NCI-H2029 treated with DMSO at 0.1 percent for 48 hours (cell line): ENCODE results near the gene WDR93.
"Not testable (repeated sequence)": the region's sequence is repeated elsewhere in the genome, so short reads cannot be mapped to it uniquely, and the experiment has no call there.

Experiments
- DNase-seq: peaks from one replicate; lab custom pipeline; 2025; lab: John Stamatoyannopoulos, UW

WDR93 gene

DNA sequence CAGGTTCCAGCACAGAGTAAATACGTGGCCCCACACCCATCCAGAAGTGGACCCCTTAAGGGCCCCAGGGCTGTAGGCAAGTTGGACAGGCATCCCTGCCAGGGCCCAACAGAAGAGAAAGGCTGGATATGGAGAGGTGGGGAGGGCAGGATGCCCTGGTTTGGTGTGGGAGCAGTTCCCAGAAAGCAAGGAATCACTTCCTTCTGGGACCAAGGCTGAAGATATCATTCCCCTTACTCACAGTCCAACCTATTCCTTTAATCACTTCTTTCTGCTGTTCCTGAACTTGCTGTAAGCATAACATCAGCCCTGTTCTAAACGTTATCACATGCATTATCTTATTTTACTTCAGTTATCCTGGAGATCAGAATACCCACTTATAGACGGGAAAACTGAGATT lies 79.4 kb downstream of the WDR93 start:
- no peak for DNase-seq

DNA sequence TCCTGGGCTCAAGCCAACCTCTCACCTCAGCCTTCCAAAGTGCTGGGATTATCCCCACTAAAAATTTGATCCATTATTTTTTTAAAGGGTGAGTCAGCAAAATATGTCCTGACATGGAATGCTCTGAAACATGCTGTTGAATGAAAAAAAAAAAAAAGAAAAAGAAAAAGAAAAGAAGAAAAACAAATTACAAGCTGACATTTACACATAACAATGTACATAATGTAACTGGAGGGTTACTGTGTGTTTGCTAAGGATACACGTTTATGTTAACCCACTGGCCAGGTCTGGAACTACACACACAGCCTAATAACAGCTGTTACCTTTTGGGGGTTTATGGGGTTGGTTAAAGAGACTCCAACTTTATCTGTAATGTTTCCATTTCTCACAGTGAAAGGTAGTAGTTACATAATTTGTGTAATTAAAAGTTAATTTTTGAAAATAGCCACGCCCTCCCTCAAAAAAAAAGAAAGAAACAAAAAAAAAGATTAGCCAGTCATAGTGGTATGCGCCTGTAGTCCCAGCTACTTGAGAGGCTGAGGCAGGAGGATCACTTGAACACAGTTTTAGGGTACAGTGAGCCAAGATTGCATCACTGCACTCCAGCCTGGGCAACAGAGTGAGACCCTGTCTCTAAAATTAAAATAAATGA lies 82.4 kb downstream of the WDR93 start:
- DNase-seq, result no peak

DNA sequence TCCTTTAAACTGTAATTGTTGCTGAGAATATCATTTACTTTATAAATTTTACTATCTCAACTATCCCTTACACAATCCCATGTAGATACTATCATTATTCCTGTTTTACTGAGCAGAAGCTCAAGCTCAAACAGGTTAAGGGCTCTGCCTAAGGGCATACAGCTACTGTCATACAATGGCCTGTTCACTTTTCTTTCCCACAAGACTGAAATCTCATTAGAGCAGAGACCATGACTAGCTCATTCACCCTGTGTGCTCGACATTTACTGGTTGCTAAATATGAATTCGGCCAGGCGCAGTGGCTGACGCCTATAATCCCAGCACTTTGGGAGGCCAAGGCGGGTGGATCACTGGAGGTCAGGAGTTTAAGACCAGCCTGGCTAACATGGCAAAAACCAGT lies 83.9 kb downstream of the WDR93 start:
- no peak for DNase-seq

DNA sequence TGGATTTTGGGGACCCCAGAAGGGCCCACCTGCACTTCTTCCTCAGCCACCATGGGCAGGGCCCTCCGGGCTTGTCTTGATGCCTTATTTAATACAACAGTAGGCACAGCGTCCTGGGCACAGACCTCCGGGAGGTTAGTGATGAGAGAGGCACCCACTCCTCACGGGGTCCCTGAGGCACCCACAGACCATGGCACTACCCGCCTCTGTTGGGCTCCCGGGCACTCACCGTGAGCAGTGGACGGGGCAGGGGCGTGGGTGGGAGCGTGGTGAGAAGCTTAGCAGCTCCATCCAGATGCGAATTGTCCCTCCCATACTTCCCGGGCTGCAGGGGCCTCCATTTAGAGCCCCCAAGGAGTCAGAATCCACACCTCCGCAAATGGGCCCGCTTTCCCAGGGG lies 85.2 kb downstream of the WDR93 start:
- no peak for DNase-seq

DNA sequence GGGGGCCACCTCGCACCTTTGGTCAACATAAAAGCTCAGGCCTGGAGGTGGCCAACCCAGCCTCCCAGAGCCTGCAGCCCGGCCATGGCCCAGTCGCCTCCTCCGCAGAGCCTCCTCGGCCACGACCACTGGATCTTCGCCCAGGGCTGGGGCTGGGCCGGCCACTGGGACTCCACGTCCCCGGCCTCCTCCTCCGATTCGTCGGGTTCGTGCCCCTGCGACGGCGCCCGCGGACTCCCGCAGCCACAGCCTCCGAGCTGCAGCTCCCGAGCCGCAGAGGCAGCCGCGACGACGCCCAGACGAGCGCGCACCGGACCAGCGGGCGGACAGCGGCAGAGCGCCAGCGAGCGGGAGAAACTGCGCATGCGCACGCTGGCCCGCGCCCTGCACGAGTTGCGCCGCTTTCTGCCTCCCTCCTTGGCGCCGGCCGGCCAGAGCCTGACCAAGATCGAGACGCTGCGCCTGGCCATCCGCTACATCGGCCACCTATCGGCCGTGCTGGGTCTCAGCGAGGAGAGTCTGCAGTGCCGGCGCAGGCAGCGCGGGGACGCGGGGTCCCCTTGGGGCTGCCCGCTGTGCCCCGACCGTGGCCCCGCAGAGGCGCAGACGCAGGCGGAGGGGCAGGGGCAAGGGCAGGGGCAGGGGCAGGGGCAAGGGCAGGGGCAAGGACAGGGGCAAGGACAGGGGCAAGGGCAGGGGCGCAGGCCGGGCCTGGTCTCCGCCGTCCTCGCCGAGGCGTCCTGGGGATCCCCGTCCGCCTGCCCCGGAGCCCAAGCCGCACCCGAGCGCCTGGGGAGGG lies 85.9 kb downstream of the WDR93 start, which contains the start of gene MESP2:
Gene MESP2, plus strand, starts transcription at position 59 of the 799 bp plus-strand sequence. Its CDS starts 26 bp downstream, at position 85.
- DNase-seq, result no peak

DNA sequence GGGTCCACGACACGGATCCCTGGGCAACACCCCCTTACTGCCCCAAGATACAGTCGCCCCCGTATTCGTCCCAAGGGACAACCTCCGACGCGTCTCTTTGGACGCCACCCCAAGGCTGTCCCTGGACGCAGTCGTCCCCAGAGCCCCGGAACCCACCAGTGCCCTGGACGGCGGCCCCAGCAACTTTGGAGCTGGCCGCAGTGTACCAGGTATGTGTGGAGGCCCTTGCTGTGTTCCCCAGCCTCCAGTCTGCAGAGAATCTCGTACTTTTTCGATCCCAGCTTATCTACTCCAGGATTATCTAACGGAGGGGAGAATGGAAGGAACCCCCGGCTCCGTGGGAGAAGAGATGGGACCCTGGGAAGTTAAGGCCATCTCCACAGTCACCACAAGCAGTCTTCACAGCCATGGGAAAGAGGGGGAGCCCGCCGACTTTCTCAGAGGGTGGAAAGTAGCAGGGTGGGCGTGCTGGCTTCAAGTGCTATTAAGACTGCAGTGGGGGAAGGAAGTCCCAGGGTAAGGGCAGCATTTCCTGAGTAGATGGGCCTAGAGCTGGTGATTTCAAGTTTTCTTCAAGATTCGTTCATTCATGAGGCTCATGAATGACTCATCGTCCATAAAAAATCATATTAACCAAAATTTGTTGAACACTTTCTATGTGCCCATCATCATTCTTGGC lies 86.6 kb downstream of the WDR93 start:
- DNase-seq, result no peak

DNA sequence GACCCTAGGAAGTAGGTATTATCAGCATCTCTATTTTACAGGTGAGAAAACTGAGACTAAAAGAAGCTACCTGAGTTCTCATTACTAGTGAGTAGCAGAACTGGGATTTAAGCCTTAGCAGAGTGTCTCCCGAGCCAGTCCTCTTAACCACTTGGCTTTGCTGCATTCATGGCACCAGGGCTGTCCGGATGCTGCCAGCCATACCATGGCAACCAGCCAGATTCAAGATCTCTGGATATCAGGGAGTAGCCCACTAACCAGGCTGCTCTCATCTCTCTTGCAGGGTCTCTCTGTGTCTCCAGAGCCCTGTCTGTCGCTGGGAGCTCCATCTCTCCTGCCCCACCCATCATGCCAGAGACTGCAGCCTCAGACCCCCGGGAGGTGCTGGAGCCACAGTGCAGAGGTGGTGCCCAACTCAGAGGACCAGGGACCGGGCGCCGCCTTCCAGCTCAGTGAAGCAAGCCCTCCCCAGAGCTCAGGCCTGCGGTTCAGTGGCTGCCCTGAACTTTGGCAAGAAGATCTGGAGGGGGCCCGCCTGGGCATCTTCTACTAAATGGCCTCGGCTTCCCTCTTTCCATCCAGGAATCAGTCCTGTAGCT lies 87.3 kb downstream of the WDR93 start:
- DNase-seq, result no peak

DNA sequence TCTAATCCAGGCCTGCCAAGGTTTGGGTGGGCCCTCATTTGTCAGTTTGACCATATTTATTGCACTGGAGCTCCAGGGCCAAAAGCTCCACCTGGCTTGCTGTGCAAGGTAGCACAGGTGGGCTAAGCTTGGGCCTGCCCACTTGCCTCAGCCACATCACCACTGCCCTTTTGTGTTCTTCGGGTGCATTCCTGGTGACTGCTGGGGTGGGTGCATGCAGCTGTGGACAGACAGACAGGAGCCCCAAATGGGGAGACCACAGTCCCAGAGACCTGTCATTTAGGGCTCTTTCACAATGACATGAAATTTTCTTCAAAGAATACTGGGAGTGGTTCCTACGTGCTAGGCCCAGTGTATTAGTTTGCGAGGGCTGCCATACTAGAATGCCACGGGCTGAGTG lies 88.2 kb downstream of the WDR93 start:
- DNase-seq, result no peak

DNA sequence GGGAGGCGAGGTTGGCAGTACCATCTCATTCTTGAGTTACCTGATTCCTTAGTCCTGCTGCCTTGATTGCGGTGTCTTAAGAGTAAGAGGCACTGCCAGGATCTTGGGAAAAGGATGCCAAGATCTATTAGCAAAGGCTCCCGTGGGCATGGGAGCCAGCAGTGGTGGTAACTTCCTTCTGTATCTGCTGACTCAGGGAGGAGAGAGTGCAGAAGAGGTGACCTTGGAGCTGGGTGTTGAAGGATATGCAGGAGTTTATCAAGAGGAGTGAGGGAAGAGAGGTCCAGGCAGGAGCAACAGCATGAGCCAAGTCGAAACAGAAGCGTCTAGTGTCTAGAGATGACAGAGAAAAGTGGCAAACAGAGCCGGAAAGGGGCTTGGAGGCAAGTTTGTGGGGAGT lies 90.0 kb downstream of the WDR93 start:
- DNase-seq, result no peak

DNA sequence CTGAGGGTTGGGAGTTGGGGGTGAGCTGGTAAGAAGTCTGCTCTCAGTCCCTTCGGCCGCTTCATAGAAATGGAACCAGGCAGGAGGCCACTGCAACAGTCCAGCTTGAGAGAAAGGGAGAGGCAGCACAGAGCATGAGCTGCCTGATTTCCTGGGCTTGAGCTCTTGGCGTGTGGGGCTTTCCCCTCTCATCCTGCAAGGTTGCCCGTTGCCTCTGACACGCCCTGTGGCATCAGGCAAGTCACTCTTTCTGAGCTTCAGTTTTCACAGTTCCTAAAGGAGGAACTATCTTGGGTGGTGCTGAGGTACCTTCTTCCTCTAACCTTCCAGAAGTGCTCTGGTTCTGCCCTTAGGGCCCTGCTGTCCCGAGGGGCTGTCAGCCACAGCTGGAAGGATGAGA lies 90.4 kb downstream of the WDR93 start:
- no peak for DNase-seq

DNA sequence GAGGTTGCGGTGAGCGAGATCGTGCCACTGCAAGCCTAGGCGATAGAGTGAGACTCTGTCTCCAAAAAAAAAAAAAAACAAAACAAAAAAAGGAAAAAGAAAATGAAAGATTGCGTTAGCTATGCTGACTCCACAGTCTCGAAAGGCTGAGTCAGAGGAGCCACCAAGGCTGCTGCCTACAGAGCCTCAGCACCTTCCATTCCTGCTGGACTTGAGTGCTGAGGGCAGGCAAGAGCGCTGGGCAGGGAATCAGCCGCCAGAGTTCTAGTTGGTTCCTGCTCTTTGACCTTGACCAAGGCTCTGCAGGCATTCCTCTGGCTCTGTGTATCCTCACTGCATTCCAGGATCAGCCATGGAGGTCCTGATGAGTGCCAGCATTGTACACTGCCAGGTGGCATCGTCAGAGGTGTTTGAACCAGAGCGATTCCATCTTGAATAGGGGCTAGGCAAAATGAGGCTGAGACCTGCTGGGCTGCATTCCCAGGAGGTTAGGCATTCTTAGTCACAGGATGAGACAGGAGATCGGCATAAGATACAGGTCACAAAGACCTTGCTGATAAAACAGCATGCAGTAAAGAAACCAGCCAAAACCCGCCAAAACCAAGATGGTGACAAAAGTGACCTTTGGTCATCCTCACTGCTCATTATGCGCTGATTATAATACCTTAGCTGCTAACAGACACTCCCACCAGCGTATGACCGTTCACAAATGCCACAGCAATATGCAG lies 91.4 kb downstream of the WDR93 start:
- DNase-seq, result no peak

DNA sequence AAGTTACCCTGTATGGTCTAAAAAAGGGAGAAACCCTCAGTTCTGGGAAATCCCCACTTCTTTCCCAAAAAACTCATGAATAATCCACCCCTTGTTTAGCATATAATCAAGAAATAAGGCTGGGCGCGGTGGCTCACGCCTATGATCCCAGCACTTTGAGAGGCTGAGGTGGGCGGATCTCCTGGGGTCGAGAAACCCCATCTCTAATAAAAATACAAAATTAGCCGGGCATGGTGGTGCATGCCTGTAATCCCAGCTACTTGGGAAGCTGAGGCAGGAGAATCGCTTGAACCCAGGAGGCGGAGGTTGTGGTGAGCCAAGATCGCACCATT lies 92.0 kb downstream of the WDR93 start:
- not testable (repeated sequence) for DNase-seq

DNA sequence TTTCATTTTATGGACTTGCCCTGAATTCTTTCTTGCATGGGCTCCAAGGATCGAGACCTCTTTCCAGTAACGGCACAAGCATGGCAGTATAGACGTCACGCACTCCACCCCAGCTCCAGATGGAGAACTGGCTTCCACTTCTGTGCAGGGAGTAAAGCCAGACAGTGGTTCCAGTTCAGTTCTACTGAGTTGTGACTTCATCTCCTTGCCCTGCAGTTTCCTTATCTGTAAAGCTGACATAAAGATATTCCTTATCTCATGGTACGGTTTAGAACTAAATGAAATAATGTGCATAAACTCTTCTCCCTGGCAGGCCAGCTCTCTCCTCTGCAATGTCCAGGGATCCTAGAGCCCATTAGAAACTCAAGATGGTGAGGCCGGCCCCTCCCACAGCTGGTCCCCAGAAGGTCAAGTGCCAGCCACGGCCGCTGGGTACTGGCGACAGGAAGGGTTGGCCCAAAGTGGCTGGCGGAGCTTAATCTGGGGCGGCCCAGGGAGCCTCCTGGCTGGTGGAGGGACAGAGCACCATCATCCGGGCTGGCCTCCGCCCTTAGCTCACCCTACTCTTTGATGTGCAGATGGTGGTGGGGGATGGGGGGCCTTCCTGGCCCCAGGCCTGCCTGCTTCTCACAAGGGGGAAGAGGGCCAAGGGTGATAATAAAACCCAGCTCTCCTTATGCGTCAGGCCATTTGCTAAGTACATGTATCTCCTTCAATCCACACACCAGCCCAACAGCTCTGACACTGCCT lies 92.7 kb downstream of the WDR93 start:
- no peak for DNase-seq

DNA sequence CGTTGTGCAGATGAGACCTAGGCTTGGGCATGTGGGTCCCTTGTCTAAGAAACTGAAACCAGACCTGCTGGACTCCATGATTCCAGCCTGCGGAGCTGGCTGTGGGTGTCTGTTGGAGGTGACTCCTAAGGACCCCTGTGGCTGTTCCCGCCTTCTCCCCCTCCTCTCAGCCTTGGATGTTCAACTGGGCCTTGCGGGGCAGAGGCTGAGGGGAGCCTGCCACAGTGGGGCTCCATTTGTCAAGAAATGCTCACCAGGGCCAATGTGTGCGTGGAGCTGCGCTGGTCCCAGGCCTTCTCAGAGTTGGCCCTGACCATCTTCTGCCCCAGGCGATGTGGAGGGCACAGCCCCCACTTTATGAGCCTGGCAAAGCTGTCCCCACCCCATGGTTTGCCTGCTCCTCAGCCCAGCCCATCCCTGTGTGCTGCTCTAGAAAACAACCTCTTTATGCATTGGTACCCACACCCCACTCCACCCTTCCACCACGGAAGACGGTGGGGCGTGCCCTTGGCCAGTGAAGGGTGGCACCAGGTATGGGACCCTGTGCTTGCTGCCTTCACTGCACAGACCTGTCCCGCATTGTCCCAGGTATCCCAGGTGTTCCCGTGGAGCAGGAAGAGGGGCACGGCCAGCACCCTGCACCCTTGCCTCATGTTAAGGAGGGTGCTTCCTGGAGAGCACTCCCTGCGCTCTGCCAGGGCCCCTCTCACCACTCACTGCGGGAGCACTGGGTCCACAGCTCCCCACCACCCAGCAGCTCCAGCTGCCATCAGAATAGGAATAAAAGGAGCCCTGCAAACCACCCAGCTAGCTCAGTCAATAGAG lies 93.5 kb downstream of the WDR93 start:
- no peak for DNase-seq

DNA sequence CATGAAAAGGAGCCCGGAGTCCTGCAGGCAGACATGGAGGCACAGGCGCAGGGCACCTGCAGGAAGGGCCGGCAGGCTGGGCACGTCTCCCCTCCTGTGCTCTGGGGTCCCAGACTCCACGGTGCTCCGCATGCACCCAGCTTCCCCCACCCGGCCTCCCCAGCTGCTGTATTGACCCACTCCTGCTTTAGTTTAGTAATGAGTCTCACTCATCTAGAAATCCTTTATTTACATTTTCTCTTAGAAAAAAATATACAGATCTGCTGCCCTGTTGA lies 94.0 kb downstream of the WDR93 start:
- DNase-seq, result no peak

DNA sequence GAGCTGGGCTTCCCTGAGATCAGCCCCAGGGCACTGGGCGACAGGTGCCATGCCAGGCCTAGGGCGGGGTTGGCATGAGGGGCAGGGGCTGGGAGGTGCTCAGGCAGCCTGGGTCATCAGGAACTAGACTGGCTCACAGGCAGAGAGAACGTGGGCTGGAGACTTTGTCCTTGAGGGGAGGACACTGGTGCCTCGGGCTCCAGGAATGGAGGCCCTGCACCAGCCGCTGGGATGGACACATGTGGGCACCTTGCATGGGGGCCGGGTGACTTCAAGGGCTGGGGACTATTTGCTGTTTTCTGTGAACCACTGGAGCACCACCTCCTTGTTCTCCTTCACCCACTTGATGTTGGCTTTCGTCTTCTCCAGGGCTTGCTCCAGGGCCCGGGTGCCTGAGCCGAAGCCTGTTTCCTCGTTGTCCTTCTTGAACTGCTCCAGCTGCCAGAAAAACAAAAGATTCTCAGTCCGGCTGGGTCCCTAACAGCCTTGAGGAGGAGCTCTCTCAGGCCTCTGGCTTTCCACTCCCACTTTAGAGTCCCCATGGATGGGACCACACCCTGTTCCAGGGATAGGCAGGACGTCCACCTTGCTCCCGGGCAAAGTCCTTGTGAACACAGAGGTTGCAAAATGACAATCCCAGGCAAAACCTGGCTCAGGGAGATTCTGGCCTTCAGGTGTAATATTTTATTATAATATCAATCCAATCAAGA lies 94.6 kb downstream of the WDR93 start:
- no peak for DNase-seq

DNA sequence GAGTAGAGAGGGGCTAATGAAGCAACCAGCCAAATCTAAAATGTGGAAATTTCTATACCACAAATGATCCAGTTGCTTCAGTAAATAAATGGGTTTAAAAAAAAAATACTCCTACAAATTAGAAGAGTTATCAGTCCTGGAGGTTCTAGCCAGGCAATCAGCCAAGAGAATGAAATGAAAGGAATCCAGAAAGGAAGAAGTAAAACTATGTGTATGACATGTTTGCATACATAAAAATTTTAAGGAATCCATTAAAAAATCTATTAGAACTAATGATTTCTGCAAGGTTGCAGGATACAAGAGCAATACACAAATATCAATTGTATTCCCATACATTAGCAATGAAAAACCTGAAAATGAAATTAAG lies 95.1 kb downstream of the WDR93 start:
- DNase-seq, result no peak

DNA sequence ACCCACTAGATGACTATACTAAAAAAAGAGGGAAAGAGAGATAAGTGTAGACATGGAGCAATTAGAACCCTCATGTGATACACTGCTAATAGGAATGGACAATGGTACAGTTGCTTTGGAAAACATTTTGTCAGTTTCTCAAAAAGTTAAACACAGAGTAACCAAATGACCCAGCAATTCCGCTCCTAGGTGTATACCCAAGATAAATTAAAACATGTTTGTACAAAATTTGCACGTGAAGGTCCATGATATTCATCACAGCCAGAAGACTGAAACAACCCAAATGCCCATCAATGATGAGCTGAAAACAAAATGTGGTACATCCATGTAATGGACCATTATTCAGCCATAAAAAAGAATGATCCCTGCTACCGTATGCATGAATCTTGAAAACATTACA lies 97.3 kb downstream of the WDR93 start:
- DNase-seq, result no peak

DNA sequence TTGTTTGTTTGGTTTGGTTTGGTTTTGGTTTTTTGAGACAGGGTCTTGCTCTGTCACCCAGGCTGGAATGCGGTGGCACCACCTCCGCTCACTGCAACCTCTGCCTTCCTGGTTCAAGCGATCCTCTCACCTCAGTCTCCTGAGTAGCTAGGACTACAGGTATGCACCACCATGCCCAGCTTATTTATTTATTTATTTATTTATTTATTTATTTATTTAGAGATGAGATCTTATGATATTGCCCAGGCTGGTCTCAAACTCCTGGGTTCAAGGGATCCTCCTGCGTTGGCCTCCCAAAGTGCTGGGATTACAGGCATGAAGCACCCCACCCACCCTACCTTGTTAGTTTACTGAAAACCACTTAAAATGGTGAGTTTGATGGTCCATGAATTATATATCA lies 98.0 kb downstream of the WDR93 start:
- not testable (repeated sequence) for DNase-seq

DNA sequence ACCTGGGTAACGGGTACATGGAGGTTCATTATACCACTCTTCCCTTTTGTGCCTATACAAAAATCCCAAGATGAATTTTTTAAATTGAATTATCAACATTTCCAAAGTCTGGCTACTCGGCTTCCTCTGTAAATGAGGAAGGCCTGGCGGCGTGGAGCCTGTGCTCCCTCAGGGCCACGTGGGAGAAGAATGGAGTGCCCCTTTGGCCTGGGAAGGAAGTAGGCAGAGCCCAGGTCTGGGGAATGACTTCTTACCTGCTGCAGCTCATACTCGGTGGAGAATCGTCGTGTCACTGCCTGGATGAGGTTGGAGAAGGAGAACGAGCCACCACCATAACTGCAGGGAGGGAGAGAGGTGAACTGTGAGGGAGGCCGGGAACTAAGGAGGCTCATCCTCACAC lies 99.6 kb downstream of the WDR93 start:
- no peak for DNase-seq
